Endothelial cell of umbilical vein (primary cell): ENCODE results near the gene PPP4R1. TPM values are rescaled to one million over a fixed set of nuclear protein-coding genes. Genes with fewer than 3 reads are reported as not detected.

Source experiments
- BruUV-seq: library from RNA; stranded (reverse); fragments of 400-500 nt; replicated peaks from 2 replicates; lab custom pipeline; 2021; lab: Mats Ljungman, UMichigan
- CTCF ChIA-PET: fragments of 300-600, 350-600 bp; sonication (Branson Sonifier 250); formaldehyde crosslinking; loops from one replicate; lab custom pipeline; 2021; ENCODE audit warnings: antibody characterized with exemption, inconsistent platforms; lab: Charles Lee
- POLR2A ChIA-PET: fragments of 300-600, 350-600 bp; sonication (Branson Sonifier 250); formaldehyde crosslinking; loops from one replicate; lab custom pipeline; 2021; ENCODE audit warnings: antibody characterized with exemption, inconsistent platforms; lab: Charles Lee
- DNase-seq: peaks from one replicate; pipeline ENCODE4 v3.0.0-alpha.2; 2011; ENCODE audit warnings: low read depth, low spot score
- FAIRE-seq: peaks from 2 replicates; lab custom pipeline; 2011; peaks lifted over from hg19 to GRCh38; lab: Jason Lieb, UNC
- H2AFZ ChIP-seq: 2 replicates; pipeline ENCODE4 v1.6.0; 2012; ENCODE audit warnings: low read depth, low read length, control low read depth, inconsistent platforms
- H3K27ac ChIP-seq: 2 replicates; pipeline ENCODE4 v1.5.1; 2011; ENCODE audit warnings: low read depth, mild to moderate bottlenecking, control low read depth, low read length, moderate library complexity; ENCODE audit not compliant: insufficient read depth
- H3K27me3 ChIP-seq, 2 experiments: 2 replicates each; pipeline versions ENCODE4 v1.6.0 to v1.6.1; 2011; ENCODE audit warnings: low read length in 2 of 2, mixed read lengths in 1 of 2; ENCODE audit not compliant: control insufficient read depth in 2 of 2, insufficient read depth in 2 of 2
- H3K36me3 ChIP-seq, 2 experiments: 2 replicates in 1 of 2; 3 replicates in 1 of 2; pipeline ENCODE4 v1.5.1; 2011; ENCODE audit warnings: low read length in 2 of 2, mild to moderate bottlenecking in 1 of 2, moderate library complexity in 1 of 2; ENCODE audit not compliant: control insufficient read depth in 2 of 2, insufficient read depth in 2 of 2; ENCODE audit errors: extremely low read depth in 1 of 2
- H3K4me1 ChIP-seq: 3 replicates; pipeline ENCODE4 v1.5.1; 2011; ENCODE audit warnings: mild to moderate bottlenecking, low read length; ENCODE audit not compliant: control insufficient read depth, insufficient read depth; ENCODE audit errors: extremely low read depth
- H3K4me2 ChIP-seq: 2 replicates; pipeline ENCODE4 v1.6.1; 2011; ENCODE audit warnings: low read length, control low read depth, mixed read lengths; ENCODE audit not compliant: insufficient read depth
- H3K4me3 ChIP-seq, 3 experiments: fragments of 200-600 bp in 1 of 3; sonication (generic), shearing (Covaris generic) in 1 of 3; replicated peaks in 1 of 3; 2 replicates each; pipeline ENCODE4 v1.5.1; 2011 to 2016; ENCODE audit warnings: control low read depth in 3 of 3, low read length in 3 of 3, mild to moderate bottlenecking in 2 of 3, inconsistent platforms in 1 of 3, low read depth in 1 of 3, moderate library complexity in 1 of 3; ENCODE audit not compliant: insufficient read depth in 1 of 3
- H3K79me2 ChIP-seq: 2 replicates; pipeline ENCODE4 v1.6.0; 2012; ENCODE audit warnings: low read length, inconsistent platforms; ENCODE audit not compliant: control insufficient read depth, insufficient read depth
- H3K9ac ChIP-seq: replicated peaks from 2 replicates; pipeline ENCODE3; 2011; ENCODE audit warnings: low read length, control low read depth; ENCODE audit not compliant: insufficient read depth; ENCODE audit errors: extremely low read depth
- H3K9me1 ChIP-seq: replicated peaks from 3 replicates; pipeline ENCODE4 v1.6.0; 2011; ENCODE audit warnings: mild to moderate bottlenecking, low read length; ENCODE audit not compliant: control insufficient read depth, insufficient read depth; ENCODE audit errors: extremely low read depth
- H3K9me3 ChIP-seq: replicated peaks from 2 replicates; pipeline ENCODE4 v1.5.1; 2012; ENCODE audit warnings: low read length, inconsistent platforms; ENCODE audit not compliant: control insufficient read depth, insufficient read depth
- H4K20me1 ChIP-seq: replicated peaks from 2 replicates; pipeline ENCODE3; 2011; ENCODE audit warnings: mild to moderate bottlenecking, low read length; ENCODE audit not compliant: control insufficient read depth, insufficient read depth; ENCODE audit errors: extremely low read depth
- EZH2 ChIP-seq: IDR thresholded peaks from 2 replicates; pipeline ENCODE4 v1.6.1; 2012; ENCODE audit warnings: borderline replicate concordance, low read depth, mild to moderate bottlenecking, moderate library complexity, low read length, inconsistent platforms; ENCODE audit not compliant: severe bottlenecking
- FOS ChIP-seq: IDR thresholded peaks from 2 replicates; pipeline ENCODE4 v1.6.1; 2011; ENCODE audit warnings: mild to moderate bottlenecking, low read length, moderate library complexity, borderline replicate concordance; ENCODE audit not compliant: insufficient read depth
- GATA2 ChIP-seq: IDR thresholded peaks from 2 replicates; pipeline ENCODE4 v1.7.0; 2011; ENCODE audit warnings: low read depth, mild to moderate bottlenecking, moderate library complexity, mixed read lengths, low read length; ENCODE audit not compliant: insufficient read length, insufficient read depth
- JUN ChIP-seq: IDR thresholded peaks from 2 replicates; pipeline ENCODE4 v1.6.1; 2011; ENCODE audit warnings: borderline replicate concordance, low read depth; ENCODE audit not compliant: insufficient read length, insufficient read depth
- MYC ChIP-seq: IDR thresholded peaks from one replicate; pipeline ENCODE4 v1.6.1; 2011; ENCODE audit warnings: mild to moderate bottlenecking, low read depth, low read length
- POLR2A ChIP-seq: IDR thresholded peaks from 2 replicates; pipeline ENCODE4 v1.6.1; 2012; ENCODE audit warnings: low read depth, mild to moderate bottlenecking, control low read depth, low read length
- POLR2AphosphoS5 ChIP-seq: IDR thresholded peaks from 2 replicates; pipeline ENCODE4 v1.6.1; 2012; ENCODE audit warnings: low read depth, mild to moderate bottlenecking, control low read depth, low read length, moderate library complexity; ENCODE audit not compliant: insufficient read depth
- dilution Hi-C: fragments of 300-500 bp; cut with MboI; formaldehyde crosslinking; loops from one replicate; pipeline ENCODE4 v1.15.0; 2019; ENCODE audit warnings: low sequenced_read_pairs; ENCODE audit not compliant: extremely low pct_ligation_motif_present
- intact Hi-C: fragments of 100-400 bp; cut with micrococcal nuclease; formaldehyde crosslinking; loops from one replicate; pipeline ENCODE4 v1.10.0; 2022
- polyA plus RNA-seq, 4 experiments: library from polyadenylated mRNA; depleted of rRNA in 3 of 4; stranded (reverse) in 3 of 4; unstranded in 1 of 4; fragments of >200 nt; gene quantifications; 2 replicates each; pipeline versions ENCODE4 v1.2.1 to v1.2.3, GENCODE V29; 2011 to 2012; ENCODE audit warnings: missing spikeins in 1 of 4
- total RNA-seq: library from RNA; stranded (reverse); gene quantifications from 2 replicates; pipeline ENCODE4 v1.2.3, GENCODE V29; 2021
- TF ChIP-seq, protein P1 (sequence below), 2 donors: IDR thresholded peaks; 1 replicate in 1 of 2; 2 replicates in 1 of 2; pipeline ENCODE4 v1.5.1; 2011; ENCODE audit warnings: low read length in 2 of 2, mild to moderate bottlenecking in 2 of 2, moderate library complexity in 2 of 2, control low read depth in 1 of 2, inconsistent platforms in 1 of 2, low read depth in 1 of 2; ENCODE audit not compliant: insufficient read depth in 1 of 2; ENCODE audit errors: extremely low read depth in 1 of 2
- TF ChIP-seq, protein P2 (sequence below): IDR thresholded peaks from 2 replicates; pipeline ENCODE4 v1.6.1; 2011; ENCODE audit not compliant: insufficient read depth, insufficient read length

Gene PPP4R1
- total and polyA plus RNA-seq, 2 donors (not counting 3 experiments of a cell fraction or from before 2014, with no cell fraction given) = 138 to 152 TPM

DNA sequence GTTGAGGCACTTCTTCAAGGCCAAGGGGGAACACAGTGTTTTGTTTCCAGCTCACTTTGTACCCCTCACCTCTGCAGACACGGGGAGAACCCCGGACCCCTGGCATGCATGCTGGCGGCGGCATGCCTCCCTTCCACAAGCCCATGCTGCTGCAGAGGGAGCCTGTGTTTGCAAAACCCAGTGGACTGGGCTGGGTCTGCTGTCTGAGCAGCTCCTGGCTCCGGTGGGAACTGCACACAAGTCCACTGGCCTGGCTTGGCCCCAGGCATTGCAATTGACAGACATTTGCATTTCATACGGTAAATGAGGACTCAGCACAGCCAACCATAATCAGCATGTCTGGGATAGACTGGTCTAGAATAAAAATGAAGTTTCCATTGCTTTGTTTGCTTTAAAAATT lies 76.7 kb downstream of the PPP4R1 start:
- H4K20me1 ChIP-seq = no peaks in the 10 kb centered on the region
- H3K9ac ChIP-seq = no peak overlapping the region
- intact Hi-C loops = no loop called here
- ChIA-PET POLR2A (no interaction called here), CTCF (interaction anchor here (1.0 to 1.4 kb wide), 2 partner anchors 21 to 38 kb away, joined by 3 to 5 read pairs; no protein-coding TSS in a partner anchor)
- no peak overlapping the region for H2AFZ ChIP-seq
- no peak overlapping the region for H3K4me2 ChIP-seq
- FAIRE-seq (no peak), DNase-seq (no peak)
- dilution Hi-C loops = no loop called here
- no peak overlapping the region for H3K27ac ChIP-seq
- peaks cover 0 to 19% of the 10 kb centered on the region in 2 experiments for H3K36me3 ChIP-seq
- no peak overlapping the region for H3K4me3 ChIP-seq
- H3K4me1 ChIP-seq = peaks cover 8% of the 10 kb centered on the region
- BruUV-seq = no TSS peak
- TF ChIP-seq JUN (no peak), POLR2A (no peak), MYC (no peak), EZH2 (no peak), FOS (no peak), GATA2 (no peak), POLR2AphosphoS5 (no peak)
- TF ChIP-seq, protein P1, sequence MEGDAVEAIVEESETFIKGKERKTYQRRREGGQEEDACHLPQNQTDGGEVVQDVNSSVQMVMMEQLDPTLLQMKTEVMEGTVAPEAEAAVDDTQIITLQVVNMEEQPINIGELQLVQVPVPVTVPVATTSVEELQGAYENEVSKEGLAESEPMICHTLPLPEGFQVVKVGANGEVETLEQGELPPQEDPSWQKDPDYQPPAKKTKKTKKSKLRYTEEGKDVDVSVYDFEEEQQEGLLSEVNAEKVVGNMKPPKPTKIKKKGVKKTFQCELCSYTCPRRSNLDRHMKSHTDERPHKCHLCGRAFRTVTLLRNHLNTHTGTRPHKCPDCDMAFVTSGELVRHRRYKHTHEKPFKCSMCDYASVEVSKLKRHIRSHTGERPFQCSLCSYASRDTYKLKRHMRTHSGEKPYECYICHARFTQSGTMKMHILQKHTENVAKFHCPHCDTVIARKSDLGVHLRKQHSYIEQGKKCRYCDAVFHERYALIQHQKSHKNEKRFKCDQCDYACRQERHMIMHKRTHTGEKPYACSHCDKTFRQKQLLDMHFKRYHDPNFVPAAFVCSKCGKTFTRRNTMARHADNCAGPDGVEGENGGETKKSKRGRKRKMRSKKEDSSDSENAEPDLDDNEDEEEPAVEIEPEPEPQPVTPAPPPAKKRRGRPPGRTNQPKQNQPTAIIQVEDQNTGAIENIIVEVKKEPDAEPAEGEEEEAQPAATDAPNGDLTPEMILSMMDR (IDR thresholded peaks at IDR 0.05; ENCODE audit: extremely low read depth in 1 of 2, insufficient read depth in 1 of 2, low read depth in 1 of 2, low read length in 2 of 2) = no peak
- TF ChIP-seq, protein P2, sequence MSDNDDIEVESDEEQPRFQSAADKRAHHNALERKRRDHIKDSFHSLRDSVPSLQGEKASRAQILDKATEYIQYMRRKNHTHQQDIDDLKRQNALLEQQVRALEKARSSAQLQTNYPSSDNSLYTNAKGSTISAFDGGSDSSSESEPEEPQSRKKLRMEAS = no peak
- H3K9me1 ChIP-seq = no peaks in the 10 kb centered on the region
- no peaks in the 10 kb centered on the region for H3K79me2 ChIP-seq
- no peaks in the 10 kb centered on the region for H3K9me3 ChIP-seq
- no peaks in the 10 kb centered on the region for H3K27me3 ChIP-seq
